IMR-90 (cell line): ENCODE data around the gene PRKN. TPM values are rescaled to one million over a fixed set of nuclear protein-coding genes. Genes with fewer than 3 reads are reported as not detected.

Source experiments
- ATAC-seq: fragments of 200-7000 bp; cut with Tn5 transposase; 2 replicates; pipeline ENCODE4 v1.9.1; 2020; ENCODE audit warnings: low read depth, mild to moderate bottlenecking, moderate library complexity
- BruUV-seq: library from RNA; stranded (reverse); fragments of 400-500 nt; replicated peaks from 2 replicates; lab custom pipeline; 2021; lab: Mats Ljungman, UMichigan
- CTCF ChIA-PET: fragments of 300-600 bp; formaldehyde crosslinking; extraction: SDS; loops from one replicate; lab custom pipeline; 2021; ENCODE audit warnings: antibody characterized with exemption; lab: Yijun Ruan, JAX
- POLR2A ChIA-PET: fragments of 300-600 bp; sonication (Branson Sonifier 250); formaldehyde crosslinking; loops from one replicate; lab custom pipeline; 2022; ENCODE audit warnings: antibody characterized with exemption; ENCODE audit not compliant: unreplicated experiment; lab: Charles Lee
- DNase-seq: peaks from one replicate; pipeline ENCODE4 v3.0.0; 2013
- H2AFZ ChIP-seq: replicated peaks from 2 replicates; pipeline ENCODE3; 2013; ENCODE audit warnings: low read length, mild to moderate bottlenecking; ENCODE audit not compliant: poor library complexity
- H2AK5ac ChIP-seq: 2 replicates; pipeline ENCODE4 v1.6.1; 2013; ENCODE audit warnings: low read depth, low read length, inconsistent platforms
- H2AK9ac ChIP-seq: replicated peaks from 2 replicates; pipeline ENCODE3; 2013; ENCODE audit warnings: mild to moderate bottlenecking, low read depth, low read length, moderate library complexity; ENCODE audit not compliant: poor library complexity
- H2BK120ac ChIP-seq: 2 replicates; pipeline ENCODE4 v1.6.1; 2013; ENCODE audit warnings: low read depth, low read length, inconsistent platforms
- H2BK15ac ChIP-seq: 3 replicates; pipeline ENCODE4 v1.6.1; 2013; ENCODE audit warnings: low read depth, low read length, inconsistent platforms
- H2BK20ac ChIP-seq: 2 replicates; pipeline ENCODE4 v1.6.1; 2013; ENCODE audit warnings: low read depth, mild to moderate bottlenecking, inconsistent platforms, low read length, moderate library complexity
- H2BK5ac ChIP-seq: 2 replicates; pipeline ENCODE4 v1.6.1; 2013; ENCODE audit warnings: mild to moderate bottlenecking, low read depth, low read length, inconsistent platforms; ENCODE audit not compliant: poor library complexity, severe bottlenecking
- H3K14ac ChIP-seq: replicated peaks from 2 replicates; pipeline ENCODE4 v1.6.1; 2013; ENCODE audit warnings: low read depth, low read length, inconsistent platforms
- H3K18ac ChIP-seq: 2 replicates; pipeline ENCODE4 v1.6.1; 2013; ENCODE audit warnings: low read depth, low read length, control low read depth
- H3K23ac ChIP-seq: 2 replicates; pipeline ENCODE4 v1.6.1; 2013; ENCODE audit warnings: low read depth, low read length, inconsistent platforms
- H3K27ac ChIP-seq: 2 replicates; pipeline ENCODE4 v1.5.1; 2013; ENCODE audit warnings: mild to moderate bottlenecking, control low read depth, low read length; ENCODE audit not compliant: insufficient read depth
- H3K27me3 ChIP-seq: 2 replicates; pipeline ENCODE4 v1.6.1; 2013; ENCODE audit warnings: low read length; ENCODE audit not compliant: control insufficient read depth, insufficient read depth
- H3K36me3 ChIP-seq: 2 replicates; pipeline ENCODE4 v1.6.1; 2013; ENCODE audit warnings: low read length, mixed read lengths; ENCODE audit not compliant: control insufficient read depth, insufficient read depth
- H3K4ac ChIP-seq: 2 replicates; pipeline ENCODE4 v1.6.1; 2013; ENCODE audit warnings: low read depth, low read length, inconsistent platforms
- H3K4me1 ChIP-seq: 2 replicates; pipeline ENCODE4 v1.6.1; 2013; ENCODE audit warnings: low read length, mixed read lengths; ENCODE audit not compliant: control insufficient read depth, insufficient read depth
- H3K4me2 ChIP-seq: 2 replicates; pipeline ENCODE4 v1.6.1; 2013; ENCODE audit warnings: low read depth, mild to moderate bottlenecking, control low read depth, low read length, moderate library complexity
- H3K4me3 ChIP-seq: 2 replicates; pipeline ENCODE4 v1.5.1; 2013; ENCODE audit warnings: low read depth, mild to moderate bottlenecking, control low read depth, low read length, moderate library complexity; ENCODE audit not compliant: insufficient read depth
- H3K56ac ChIP-seq: 2 replicates; pipeline ENCODE4 v1.6.1; 2013; ENCODE audit warnings: low read length, inconsistent platforms; ENCODE audit not compliant: insufficient read depth; ENCODE audit errors: extremely low read depth
- H3K79me1 ChIP-seq, 2 experiments: 2 replicates each; pipeline ENCODE4 v1.6.1; 2013; ENCODE audit warnings: low read length in 2 of 2, inconsistent platforms in 1 of 2, low read depth in 1 of 2
- H3K9ac ChIP-seq: 2 replicates; pipeline ENCODE4 v1.6.1; 2013; ENCODE audit warnings: low read depth, low read length, control low read depth
- H3K9me1 ChIP-seq: 2 replicates; pipeline ENCODE4 v1.6.1; 2013; ENCODE audit warnings: low read length, inconsistent platforms; ENCODE audit not compliant: insufficient read depth
- H3K9me3 ChIP-seq: 2 replicates; pipeline ENCODE4 v1.6.1; 2013; ENCODE audit warnings: low read length; ENCODE audit not compliant: control insufficient read depth, insufficient read depth
- H4K20me1 ChIP-seq: 2 replicates; pipeline ENCODE4 v1.6.1; 2013; ENCODE audit warnings: low read length, inconsistent platforms; ENCODE audit not compliant: insufficient read depth
- H4K5ac ChIP-seq: 2 replicates; pipeline ENCODE4 v1.6.1; 2013; ENCODE audit warnings: mild to moderate bottlenecking, low read depth, low read length, control low read depth
- H4K8ac ChIP-seq, 2 experiments: 2 replicates each; pipeline ENCODE4 v1.6.1; 2013; ENCODE audit warnings: low read depth in 2 of 2, low read length in 2 of 2, control low read depth in 1 of 2, inconsistent platforms in 1 of 2
- H4K91ac ChIP-seq: 2 replicates; pipeline ENCODE4 v1.6.1; 2013; ENCODE audit warnings: low read depth, low read length, inconsistent platforms; ENCODE audit not compliant: insufficient read depth
- FOS ChIP-seq: fragments of 150-350 bp; IDR thresholded peaks from 2 replicates; pipeline ENCODE4 v1.6.1; 2016; ENCODE audit warnings: low read depth, low read length
- MXI1 ChIP-seq: IDR thresholded peaks from 2 replicates; pipeline ENCODE4 v1.6.1; 2012; ENCODE audit warnings: low read depth, mild to moderate bottlenecking, low read length, moderate library complexity, borderline replicate concordance
- WGBS, 2 experiments: methylation state at CpG; one replicate each; pipeline versions ENCODE4 v1.1.5 to v1.1.7; 2013; ENCODE audit warnings: missing lambda C conversion rate in 2 of 2; ENCODE audit not compliant: insufficient read length in 1 of 2; ENCODE audit errors: extremely low coverage in 2 of 2; 5-methylcytosine and 5-hydroxymethylcytosine counted together
- dilution Hi-C: fragments of 300-500 bp; cut with HindIII; formaldehyde crosslinking; loops from one replicate; pipeline ENCODE4 v1.14.3; 2018; ENCODE audit warnings: low sequenced_read_pairs; ENCODE audit not compliant: unreplicated experiment
- in situ Hi-C: fragments of 300-500 bp; cut with MboI; formaldehyde crosslinking; loops from 3 replicates; pipeline ENCODE4 v1.14.3; 2019; ENCODE audit warnings: low sequenced_read_pairs, inconsistent platforms, mixed read lengths
- intact Hi-C: fragments of 100-400 bp; cut with micrococcal nuclease; formaldehyde crosslinking; loops from 2 replicates; pipeline ENCODE4 v1.10.0; 2022
- polyA plus RNA-seq, 3 experiments: library from polyadenylated mRNA; depleted of rRNA; stranded (reverse); fragments of >200 nt; gene quantifications; 2 replicates each; pipeline ENCODE4 v1.2.3, GENCODE V29; 2012; ENCODE audit warnings: low replicate concordance in 1 of 3
- total RNA-seq: library from RNA; depleted of rRNA; stranded (reverse); fragments of >200 nt; gene quantifications from 2 replicates; pipeline ENCODE4 v1.2.3, GENCODE V29; 2012

PRKN gene
- total and polyA plus RNA-seq, 2 of the 4 experiments (the other 2 are of a cell fraction): 0.15 to 0.18 TPM

- ChIA-PET POLR2A (interaction anchor here (0.5 kb wide), 1 partner anchor 642 kb away, joined by 3 read pairs; no protein-coding TSS in a partner anchor), CTCF (interaction anchor here (1.2 kb wide), 1 partner anchor 17 kb away, joined by 5 read pairs; no protein-coding TSS in a partner anchor)
- H3K27me3 ChIP-seq: no peaks in the 10 kb centered on the region
- H2AK9ac ChIP-seq: no peak overlapping the region
- in situ Hi-C loops: no loop called here
- no peak overlapping the region for H2BK15ac ChIP-seq
- H2AK5ac ChIP-seq: no peak overlapping the region
- no peak overlapping the region for H3K23ac ChIP-seq
- no peaks in the 10 kb centered on the region for H3K4me1 ChIP-seq
- no peak overlapping the region for H2AFZ ChIP-seq
- no peaks in the 10 kb centered on the region for H3K9me1 ChIP-seq
- no peak overlapping the region for H3K9ac ChIP-seq
- H2BK20ac ChIP-seq: no peak overlapping the region
- no peak overlapping the region for H4K5ac ChIP-seq
- H3K4me3 ChIP-seq: no peak overlapping the region
- H3K79me1 ChIP-seq: no peaks in the 10 kb centered on the region
- no peak overlapping the region for H2BK120ac ChIP-seq
- no peak overlapping the region for H3K18ac ChIP-seq
- peak; percentile 95 for DNase-seq
- peak overlapping the region; percentile 76 for H3K4me2 ChIP-seq
- peak; percentile 76 for ATAC-seq
- no TSS peak for BruUV-seq
- dilution Hi-C loops: no loop called here
- intact Hi-C loops: no loop called here
- H4K20me1 ChIP-seq: no peaks in the 10 kb centered on the region
- no peak overlapping the region for H4K8ac ChIP-seq
- peak overlapping the region; percentile 50; the same call in 1 of the 2 replicates for H3K27ac ChIP-seq
- H3K4ac ChIP-seq: no peak overlapping the region
- TF ChIP-seq FOS (no peak), MXI1 (0 out of 2 replicates have a peak, but pooled peaks have one; percentile 15)
- no peaks in the 10 kb centered on the region for H3K36me3 ChIP-seq
- H2BK5ac ChIP-seq: no peak overlapping the region
- WGBS, 2 experiments: no CpG with 5 or more reads among the region's 9 CpGs
- no peaks in the 10 kb centered on the region for H3K9me3 ChIP-seq
- H3K14ac ChIP-seq: no peak overlapping the region
- no peak overlapping the region for H3K56ac ChIP-seq
- H4K91ac ChIP-seq: no peak overlapping the region
These were observed 1292.4 kb downstream of the PRKN start for GRCh38 chr6:161434921-161435747.
